SU-DHL-6 (cell line): ENCODE results near the gene UBAC2.

Experiments used
- H2AFZ ChIP-seq: fragments of 200-600 bp; sonication (generic); 2 replicates; pipeline ENCODE4 v1.6.1; 2014; ENCODE audit warnings: low read depth, mild to moderate bottlenecking, moderate library complexity, mixed read lengths, antibody characterized with exemption, low read length; ENCODE audit not compliant: severe bottlenecking
- H3F3A ChIP-seq: fragments of 200-600 bp; shearing (Covaris generic); 2 replicates; pipeline ENCODE4 v1.6.0; 2016; ENCODE audit warnings: antibody characterized with exemption, mild to moderate bottlenecking; ENCODE audit not compliant: insufficient read depth
- H3K27ac ChIP-seq: fragments of 200-600 bp; sonication (generic); 2 replicates; pipeline ENCODE4 v1.5.1; 2016; ENCODE audit warnings: low read depth, mild to moderate bottlenecking, low read length, moderate library complexity, mixed read lengths
- H3K27me3 ChIP-seq: fragments of 200-600 bp; sonication (generic), shearing (Covaris generic); 2 replicates; pipeline ENCODE4 v1.6.0; 2014; ENCODE audit warnings: mild to moderate bottlenecking, low read length
- H3K36me3 ChIP-seq: fragments of 200-600 bp; sonication (generic); 2 replicates; pipeline ENCODE4 v1.6.1; 2014; ENCODE audit warnings: mild to moderate bottlenecking, low read length, mixed read lengths
- H3K4me2 ChIP-seq: fragments of 300-600, 200-600 bp; shearing (Covaris generic), sonication (generic); 2 replicates; pipeline ENCODE4 v1.6.0; 2014; ENCODE audit warnings: low read length, low read depth, mild to moderate bottlenecking; ENCODE audit not compliant: poor library complexity, severe bottlenecking
- H3K4me3 ChIP-seq: fragments of 200-600 bp; sonication (generic); 2 replicates; pipeline ENCODE4 v1.5.1; 2014; ENCODE audit warnings: antibody characterized with exemption, low read length, mild to moderate bottlenecking, mixed read lengths; ENCODE audit not compliant: insufficient read depth, poor library complexity, severe bottlenecking
- H3K79me2 ChIP-seq: fragments of 200-600 bp; sonication (generic); 2 replicates; pipeline ENCODE4 v1.6.1; 2014; ENCODE audit warnings: mild to moderate bottlenecking, low read length, moderate library complexity; ENCODE audit not compliant: insufficient read depth
- H3K9ac ChIP-seq: fragments of 200-600 bp; sonication (generic); 2 replicates; pipeline ENCODE4 v1.7.0; 2014; ENCODE audit warnings: mild to moderate bottlenecking, low read length
- H3K9me2 ChIP-seq: fragments of 200-600 bp; sonication (generic); replicated peaks from 2 replicates; pipeline ENCODE4 v1.6.1; 2014; ENCODE audit warnings: low read length; ENCODE audit not compliant: insufficient read depth
- H3K9me3 ChIP-seq: fragments of 200-600 bp; sonication (generic); 2 replicates; pipeline ENCODE4 v1.6.1; 2014; ENCODE audit warnings: low read length, mixed read lengths; ENCODE audit not compliant: insufficient read depth
- H4K20me1 ChIP-seq: fragments of 200-600 bp; sonication (generic); 2 replicates; pipeline ENCODE4 v1.6.1; 2014; ENCODE audit warnings: low read depth, mild to moderate bottlenecking, antibody characterized with exemption, low read length, moderate library complexity, mixed read lengths
- EZH2phosphoT487 ChIP-seq: fragments of 200-600 bp; sonication (generic), shearing (Covaris generic); conservative IDR thresholded peaks from 2 replicates; pipeline ENCODE4 v1.6.1; 2018; ENCODE audit warnings: mild to moderate bottlenecking, antibody characterized with exemption, low read length, moderate library complexity, mixed read lengths
- TF ChIP-seq, protein P1 (sequence below): fragments of 200-600 bp; sonication (generic); IDR thresholded peaks from one replicate; pipeline ENCODE4 v1.5.1; 2017; ENCODE audit warnings: antibody characterized with exemption, mild to moderate bottlenecking, low read length, moderate library complexity; ENCODE audit not compliant: insufficient read depth, poor library complexity, severe bottlenecking

Gene UBAC2

DNA sequence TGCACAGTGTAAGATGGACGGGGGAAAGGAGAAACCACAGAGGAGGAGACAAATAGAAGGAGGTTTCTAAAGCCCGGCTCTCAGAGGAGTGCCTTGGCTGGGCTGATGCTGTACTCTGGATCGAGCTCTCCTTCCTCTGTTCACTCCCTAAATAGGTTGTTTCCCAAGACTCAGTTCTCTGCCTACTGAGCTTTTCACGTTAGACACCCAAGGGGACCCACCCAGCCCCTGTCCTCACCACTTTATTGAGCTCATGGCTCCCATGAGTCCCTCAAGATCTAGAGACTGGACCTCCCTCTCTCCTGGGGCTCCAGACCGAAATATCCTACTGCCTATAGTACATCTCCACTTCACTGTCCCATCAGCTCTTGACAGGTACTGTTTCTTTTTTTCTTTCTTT, 144.7 kb downstream of the UBAC2 start:
- H3K9me2 ChIP-seq: no peaks in the 10 kb centered on the region
- H3K4me2 ChIP-seq: no peak overlapping the region

DNA sequence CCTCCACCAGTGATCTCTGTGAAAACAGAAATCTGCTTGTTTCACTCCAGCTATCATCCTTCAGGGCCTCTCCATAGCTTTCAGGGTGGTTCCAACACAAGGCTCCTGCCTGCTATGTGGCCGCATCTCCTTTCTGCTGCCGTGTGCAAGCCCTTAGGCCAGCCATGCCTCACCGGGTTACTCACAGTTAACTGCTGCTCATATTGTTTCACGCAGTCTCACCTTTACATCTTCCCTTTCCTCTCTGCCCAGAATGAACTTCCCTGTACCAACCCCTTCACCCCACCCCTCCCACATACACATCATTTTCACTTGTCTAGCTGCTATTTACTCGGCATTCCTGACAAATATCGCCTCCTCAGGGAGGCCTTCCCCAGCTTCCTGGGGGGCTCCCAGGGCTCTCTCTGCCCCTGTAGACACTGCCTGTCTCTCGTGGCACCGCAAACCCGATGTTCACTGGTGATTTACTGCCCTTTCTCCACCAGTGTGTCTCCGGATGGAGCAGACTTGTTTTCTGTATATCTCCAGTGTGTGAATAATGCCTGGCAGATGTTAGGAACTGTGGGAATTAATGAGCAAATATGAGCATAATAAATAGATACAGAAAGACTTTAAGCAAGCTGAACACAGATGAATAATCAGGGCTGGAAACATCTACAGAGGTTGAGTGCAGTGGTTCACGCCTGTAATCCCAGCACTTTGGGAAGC, 145.8 kb downstream of the UBAC2 start:
- Histone ChIP-seq H4K20me1 (no peaks in the 10 kb centered on the region), H3K27ac (no peak overlapping the region), H3K9me2 (no peaks in the 10 kb centered on the region), H2AFZ (no peak overlapping the region), H3K27me3 (no peaks in the 10 kb centered on the region), H3K36me3 (no peaks in the 10 kb centered on the region; the same call in 1 of the 2 replicates), H3K9me3 (no peaks in the 10 kb centered on the region), H3F3A (no peaks in the 10 kb centered on the region), H3K4me3 (no peak overlapping the region), H3K79me2 (no peaks in the 10 kb centered on the region), H3K9ac (no peak overlapping the region), H3K4me2 (no peak overlapping the region)
- TF ChIP-seq EZH2phosphoT487: no peak
- TF ChIP-seq, protein P1, sequence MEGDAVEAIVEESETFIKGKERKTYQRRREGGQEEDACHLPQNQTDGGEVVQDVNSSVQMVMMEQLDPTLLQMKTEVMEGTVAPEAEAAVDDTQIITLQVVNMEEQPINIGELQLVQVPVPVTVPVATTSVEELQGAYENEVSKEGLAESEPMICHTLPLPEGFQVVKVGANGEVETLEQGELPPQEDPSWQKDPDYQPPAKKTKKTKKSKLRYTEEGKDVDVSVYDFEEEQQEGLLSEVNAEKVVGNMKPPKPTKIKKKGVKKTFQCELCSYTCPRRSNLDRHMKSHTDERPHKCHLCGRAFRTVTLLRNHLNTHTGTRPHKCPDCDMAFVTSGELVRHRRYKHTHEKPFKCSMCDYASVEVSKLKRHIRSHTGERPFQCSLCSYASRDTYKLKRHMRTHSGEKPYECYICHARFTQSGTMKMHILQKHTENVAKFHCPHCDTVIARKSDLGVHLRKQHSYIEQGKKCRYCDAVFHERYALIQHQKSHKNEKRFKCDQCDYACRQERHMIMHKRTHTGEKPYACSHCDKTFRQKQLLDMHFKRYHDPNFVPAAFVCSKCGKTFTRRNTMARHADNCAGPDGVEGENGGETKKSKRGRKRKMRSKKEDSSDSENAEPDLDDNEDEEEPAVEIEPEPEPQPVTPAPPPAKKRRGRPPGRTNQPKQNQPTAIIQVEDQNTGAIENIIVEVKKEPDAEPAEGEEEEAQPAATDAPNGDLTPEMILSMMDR: no peak

More for the DNA sequence above, 144.7 kb downstream of the UBAC2 start:
- no peaks in the 10 kb centered on the region for H3K9me3 ChIP-seq
- H3K9ac ChIP-seq: no peak overlapping the region
- no peak for TF ChIP-seq EZH2phosphoT487
- TF ChIP-seq, protein P1: no peak
- no peak overlapping the region for H3K4me3 ChIP-seq
- H3K27ac ChIP-seq: no peak overlapping the region
- H3K79me2 ChIP-seq: no peaks in the 10 kb centered on the region
- H2AFZ ChIP-seq: no peak overlapping the region
- H3K27me3 ChIP-seq: no peaks in the 10 kb centered on the region
- H3K36me3 ChIP-seq: no peaks in the 10 kb centered on the region; the same call in 1 of the 2 replicates
- H3F3A ChIP-seq: no peaks in the 10 kb centered on the region
- H4K20me1 ChIP-seq: no peaks in the 10 kb centered on the region

DNA sequence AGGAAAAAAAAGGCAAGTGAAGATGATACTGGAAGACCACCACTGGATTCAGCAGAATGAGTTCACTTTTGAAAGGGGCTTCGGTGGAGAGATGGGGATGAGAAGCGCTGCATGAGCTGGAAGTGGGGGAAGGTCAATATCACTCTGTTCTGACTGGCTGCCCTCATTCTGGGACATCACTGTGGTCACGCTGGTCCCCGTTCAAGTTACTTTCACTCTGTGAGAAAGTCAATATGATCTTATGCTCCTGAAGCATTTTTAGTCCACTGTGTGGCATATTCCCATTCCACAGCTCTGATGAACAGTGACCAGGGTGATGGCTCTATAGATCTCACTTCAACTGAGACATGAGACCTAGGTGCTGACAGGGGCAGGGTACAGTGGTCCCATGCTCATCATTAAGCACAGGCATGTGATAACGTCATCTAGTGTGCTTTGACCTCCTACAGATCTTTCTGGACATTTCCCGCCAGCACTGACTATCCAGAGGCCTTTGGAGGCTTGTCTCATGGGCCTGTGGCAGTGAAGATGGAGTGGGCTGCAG, 146.8 kb downstream of the UBAC2 start:
- Histone ChIP-seq H3F3A (no peaks in the 10 kb centered on the region), H2AFZ (no peak overlapping the region), H3K36me3 (no peaks in the 10 kb centered on the region; the same call in 1 of the 2 replicates), H3K27me3 (no peaks in the 10 kb centered on the region), H3K4me2 (no peak overlapping the region), H3K27ac (no peak overlapping the region), H3K79me2 (no peaks in the 10 kb centered on the region), H3K9me2 (no peaks in the 10 kb centered on the region), H4K20me1 (no peaks in the 10 kb centered on the region), H3K4me3 (no peak overlapping the region), H3K9ac (no peak overlapping the region), H3K9me3 (no peaks in the 10 kb centered on the region)
- TF ChIP-seq, protein P1: no peak
- TF ChIP-seq EZH2phosphoT487: no peak
